Parathyroid adenoma (tissue), 2 donors: ENCODE data around the gene SFI1.
"Not testable (repeated sequence)": the region's sequence is repeated elsewhere in the genome, so short reads cannot be mapped to it uniquely, and the experiment has no call there.

ENCODE experiments used
- H2AFZ ChIP-seq: fragments of 300-600 bp; sonication (generic); one replicate; pipeline ENCODE4 v1.7.0; 2017; ENCODE audit warnings: antibody characterized with exemption, mild to moderate bottlenecking
- H3K27ac ChIP-seq: fragments of 300-600 bp; sonication (generic); one replicate; pipeline ENCODE4 v1.7.0; 2017
- H3K27me3 ChIP-seq: fragments of 300-600 bp; sonication (generic); one replicate; pipeline ENCODE4 v1.7.0; 2017; ENCODE audit warnings: low read length; ENCODE audit not compliant: control insufficient read depth, insufficient read depth
- H3K36me3 ChIP-seq: fragments of 300-600 bp; sonication (generic); one replicate; pipeline ENCODE4 v1.7.0; 2017; ENCODE audit warnings: low read length; ENCODE audit not compliant: control insufficient read depth, insufficient read depth
- H3K4me1 ChIP-seq: fragments of 300-600 bp; sonication (generic); one replicate; pipeline ENCODE4 v1.7.0; 2017; ENCODE audit warnings: control low read depth
- H3K4me2 ChIP-seq: fragments of 300-600 bp; sonication (generic); one replicate; pipeline ENCODE4 v1.7.0; 2017; ENCODE audit warnings: low read length
- H3K4me3 ChIP-seq: fragments of 300-600 bp; sonication (generic); one replicate; pipeline ENCODE4 v1.7.0; 2017; ENCODE audit warnings: low read depth, low read length
- H3K79me2 ChIP-seq: fragments of 300-600 bp; sonication (generic); one replicate; pipeline ENCODE4 v1.7.0; 2017; ENCODE audit warnings: control low read depth
- H3K9ac ChIP-seq: fragments of 300-600 bp; sonication (generic); one replicate; pipeline ENCODE4 v1.7.0; 2017; ENCODE audit warnings: mild to moderate bottlenecking
- H3K9me3 ChIP-seq: fragments of 300-600 bp; sonication (generic); one replicate; pipeline ENCODE4 v1.7.0; 2017; ENCODE audit warnings: low read length; ENCODE audit not compliant: control insufficient read depth
- CTCF ChIP-seq: fragments of 300-600 bp; sonication (generic); IDR thresholded peaks from one replicate; pipeline ENCODE4 v1.7.0; 2017; ENCODE audit warnings: antibody characterized with exemption, mild to moderate bottlenecking
- donor health status: primary hyperparathyroidism.

The SFI1 gene

GRCh38 chr22:31509061-31509762 lies 12.9 kb downstream of the SFI1 start:
- Histone ChIP-seq H3K9ac (no peak overlapping the region), H3K79me2 (no peaks in the 10 kb centered on the region), H3K4me2 (no peak overlapping the region), H3K36me3 (no peaks in the 10 kb centered on the region), H3K9me3 (no peaks in the 10 kb centered on the region), H2AFZ (no peak overlapping the region), H3K4me3 (no peak overlapping the region), H3K27ac (no peak overlapping the region), H3K4me1 (no peaks in the 10 kb centered on the region), H3K27me3 (no peaks in the 10 kb centered on the region)
- no peak for TF ChIP-seq CTCF

- no peak overlapping the region for H2AFZ ChIP-seq
- H3K9me3 ChIP-seq, result no peaks in the 10 kb centered on the region
- no peaks in the 10 kb centered on the region for H3K4me1 ChIP-seq
- H3K27me3 ChIP-seq, result no peaks in the 10 kb centered on the region
- no peak for TF ChIP-seq CTCF
- H3K9ac ChIP-seq, result no peak overlapping the region
- no peak overlapping the region for H3K27ac ChIP-seq
- peaks cover 2% of the 10 kb centered on the region for H3K79me2 ChIP-seq
- H3K36me3 ChIP-seq, result no peaks in the 10 kb centered on the region
- H3K4me2 ChIP-seq, result no peak overlapping the region
- H3K4me3 ChIP-seq, result no peak overlapping the region
Measured at GRCh38 chr22:31520051-31520450, 23.7 kb downstream of the SFI1 start.

GRCh38 chr22:31524132-31524531 lies 27.8 kb downstream of the SFI1 start:
- not testable (repeated sequence) for H3K27ac ChIP-seq, H3K4me1 ChIP-seq, H2AFZ ChIP-seq, H3K9me3 ChIP-seq, H3K36me3 ChIP-seq, H3K9ac ChIP-seq, H3K4me2 ChIP-seq, H3K27me3 ChIP-seq, H3K4me3 ChIP-seq, H3K79me2 ChIP-seq

- no peak overlapping the region for H2AFZ ChIP-seq
- no peak overlapping the region for H3K27ac ChIP-seq
- no peaks in the 10 kb centered on the region for H3K9me3 ChIP-seq
- no peaks in the 10 kb centered on the region for H3K27me3 ChIP-seq
- H3K36me3 ChIP-seq, result no peaks in the 10 kb centered on the region
- H3K9ac ChIP-seq, result no peak overlapping the region
- H3K79me2 ChIP-seq, result peaks cover 2% of the 10 kb centered on the region
- no peak for TF ChIP-seq CTCF
- no peaks in the 10 kb centered on the region for H3K4me1 ChIP-seq
- H3K4me3 ChIP-seq, result no peak overlapping the region
- no peak overlapping the region for H3K4me2 ChIP-seq
Measured at GRCh38 chr22:31526270-31526669, 29.9 kb downstream of the SFI1 start.

GRCh38 chr22:31530823-31531195 lies 34.5 kb downstream of the SFI1 start:
- Histone ChIP-seq H3K79me2 (no peaks in the 10 kb centered on the region), H3K4me3 (no peak overlapping the region), H3K4me1 (no peaks in the 10 kb centered on the region), H3K9me3 (no peaks in the 10 kb centered on the region), H3K27ac (no peak overlapping the region), H3K27me3 (no peaks in the 10 kb centered on the region), H3K36me3 (no peaks in the 10 kb centered on the region), H3K4me2 (no peak overlapping the region), H3K9ac (no peak overlapping the region), H2AFZ (no peak overlapping the region)
- TF ChIP-seq CTCF, result no peak
